Stimulated activated CD4-positive, alpha-beta T cell treated with anti-CD3 and anti-CD28 coated beads, TNF-alpha, amount 100 ng/mL, for 24 hours (primary cell): ENCODE results near the gene TMEM40.
"Not testable (repeated sequence)": the region's sequence is repeated elsewhere in the genome, so short reads cannot be mapped to it uniquely, and the experiment has no call there.

ENCODE experiments used
- DNase-seq, 3 experiments: peaks; one replicate each; pipeline ENCODE4 v3.0.0-alpha.2; 2020; ENCODE audit warnings: low read depth in 3 of 3

TMEM40 gene

DNA sequence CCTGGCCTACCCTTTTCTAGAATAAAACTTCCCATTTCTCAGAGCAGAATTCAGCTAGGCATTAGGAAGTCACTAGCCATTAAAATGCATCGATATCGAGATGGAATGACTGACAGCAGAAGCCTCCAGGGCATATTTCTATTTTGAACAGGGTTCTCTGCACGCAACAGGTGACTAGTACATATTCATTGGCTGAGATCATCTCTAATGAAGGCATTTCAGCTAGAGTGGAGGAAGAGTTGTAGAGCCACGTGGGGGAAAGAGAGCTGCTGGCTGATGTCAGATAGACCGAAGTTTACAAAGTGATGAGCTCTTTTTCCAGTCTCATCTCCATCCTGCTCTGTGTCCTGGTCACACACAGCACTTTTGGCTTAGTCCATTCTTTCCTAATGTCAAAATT, 7.5 kb downstream of the TMEM40 start:
- no peak for DNase-seq

GRCh38 chr3:12750658-12751071, 8.4 kb downstream of the TMEM40 start:
- DNase-seq: peak in 1 of 3 experiments; percentile 37

DNA sequence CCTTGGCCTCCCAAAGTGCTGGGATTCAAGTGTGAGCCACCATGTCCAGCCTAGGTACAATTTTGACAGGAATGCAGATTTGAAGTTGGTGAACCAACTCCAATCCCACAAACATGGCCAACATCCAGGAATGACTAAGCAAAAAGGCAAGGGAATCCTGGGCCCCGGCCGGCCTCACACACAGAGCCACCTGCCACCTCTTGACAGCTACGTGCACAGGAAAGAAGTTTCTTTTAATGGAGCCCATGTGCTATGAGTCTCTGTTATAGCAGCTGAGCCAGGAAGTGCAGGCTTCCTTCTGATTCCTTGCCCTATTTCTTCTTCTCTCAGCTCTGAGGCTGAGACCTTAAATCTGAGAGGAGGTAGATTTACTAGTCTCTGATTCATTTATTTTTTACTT, 8.8 kb downstream of the TMEM40 start:
- no peak for DNase-seq

DNA sequence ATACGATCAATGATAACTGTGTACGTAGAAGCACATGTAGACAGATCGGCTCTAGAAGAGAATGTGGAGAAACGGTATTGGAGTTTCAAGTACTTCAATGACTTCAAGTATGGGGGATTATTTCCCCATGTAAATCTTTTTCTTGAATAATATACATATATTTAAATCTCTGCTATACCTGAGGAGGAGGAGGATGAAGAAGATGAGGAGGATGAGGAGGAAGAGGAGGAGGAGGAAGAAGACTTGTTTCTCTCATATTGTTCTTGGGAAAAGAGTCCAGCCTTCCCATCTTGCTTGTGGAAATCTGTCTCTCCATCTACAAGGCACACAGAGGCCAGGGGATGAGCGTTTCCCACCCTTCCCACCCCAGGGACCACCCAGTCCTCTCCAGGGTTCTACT, 10.6 kb downstream of the TMEM40 start:
- DNase-seq: no peak

- DNase-seq: no peak
Observed at GRCh38 chr3:12746419-12746818, 12.6 kb downstream of the TMEM40 start.

DNA sequence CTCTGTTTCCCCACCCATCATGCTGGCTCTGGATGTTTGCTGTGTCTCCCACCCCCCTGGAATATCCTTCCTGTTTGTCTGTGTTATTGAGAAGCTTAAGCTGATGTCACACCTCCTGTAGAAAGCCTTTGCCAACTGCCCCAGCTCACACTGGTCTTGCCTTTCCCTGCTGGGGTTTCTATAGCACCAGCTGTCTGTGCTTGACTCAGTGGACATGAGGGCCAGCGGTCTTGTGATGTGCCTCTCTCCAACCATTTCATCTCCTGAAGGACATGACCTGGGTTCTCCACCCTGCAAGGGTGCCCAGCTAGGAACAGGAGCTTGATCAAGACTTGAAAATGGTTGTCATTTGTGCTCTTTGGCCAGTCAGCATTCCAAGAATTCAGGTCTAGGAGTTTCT, 14.7 kb downstream of the TMEM40 start:
- DNase-seq: no peak

DNA sequence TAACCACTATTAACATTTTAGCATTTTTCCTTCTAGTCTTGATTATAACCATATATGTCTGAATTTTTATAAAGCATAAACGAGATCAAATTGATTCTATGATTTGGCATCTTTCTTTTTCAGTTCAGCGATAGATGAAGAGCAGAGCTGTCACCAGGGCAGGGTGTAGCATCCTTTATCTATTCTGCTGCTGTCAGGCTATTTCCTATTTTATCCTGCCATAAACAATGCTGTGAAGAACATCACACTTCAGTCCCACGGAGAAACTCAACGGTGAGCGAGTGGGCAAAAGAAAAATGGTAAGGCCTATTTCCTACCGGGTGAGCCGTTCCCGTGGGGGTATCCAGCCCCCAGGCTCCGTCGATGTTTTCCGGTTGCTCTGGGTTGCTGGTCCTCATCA, 15.5 kb downstream of the TMEM40 start:
- no peak for DNase-seq

GRCh38 chr3:12742330-12743107, 16.5 kb downstream of the TMEM40 start:
- DNase-seq: no peak

GRCh38 chr3:12741209-12741608, 17.9 kb downstream of the TMEM40 start:
- no peak for DNase-seq

- DNase-seq: no peak
Observed at GRCh38 chr3:12737833-12738232, 21.2 kb downstream of the TMEM40 start.

DNA sequence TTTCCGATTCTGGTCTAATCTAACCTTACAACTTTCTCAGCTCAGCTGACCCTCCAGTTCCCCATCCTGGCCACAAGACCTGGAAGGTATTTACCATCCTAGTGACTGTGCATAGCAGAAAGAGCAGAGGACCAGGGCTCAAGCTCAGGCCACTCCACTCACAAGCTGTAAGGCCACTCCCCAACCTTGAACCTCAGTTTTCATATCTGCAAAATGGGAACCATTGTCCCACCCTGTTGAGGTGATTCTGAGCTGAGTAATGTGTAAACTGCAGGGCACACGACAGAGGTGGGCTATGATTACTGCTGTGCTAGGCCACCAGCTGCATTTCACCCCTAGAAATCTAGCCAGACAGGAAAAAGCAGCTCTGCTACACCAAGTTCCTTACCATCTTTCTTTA, 21.7 kb downstream of the TMEM40 start:
- no peak for DNase-seq

DNA sequence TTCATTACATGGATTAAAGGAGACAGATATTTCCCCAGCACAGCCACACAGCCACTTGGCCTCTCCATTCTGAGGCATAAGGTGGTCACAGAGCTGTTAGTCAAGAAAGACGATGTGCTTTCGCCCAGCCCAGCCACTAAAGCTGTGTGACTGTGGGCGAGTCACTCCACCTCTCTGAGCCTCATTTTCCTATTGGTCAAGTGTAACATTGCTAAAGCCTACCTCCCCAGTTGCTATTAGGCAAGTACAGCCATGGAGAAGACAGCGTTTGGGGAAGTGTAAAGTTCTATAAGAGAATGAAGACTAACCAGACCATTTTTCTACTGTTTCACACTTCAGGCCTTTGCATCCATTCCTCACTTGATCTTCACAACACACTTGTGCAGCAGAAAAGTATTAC, 24.1 kb downstream of the TMEM40 start:
- DNase-seq: no peak

DNA sequence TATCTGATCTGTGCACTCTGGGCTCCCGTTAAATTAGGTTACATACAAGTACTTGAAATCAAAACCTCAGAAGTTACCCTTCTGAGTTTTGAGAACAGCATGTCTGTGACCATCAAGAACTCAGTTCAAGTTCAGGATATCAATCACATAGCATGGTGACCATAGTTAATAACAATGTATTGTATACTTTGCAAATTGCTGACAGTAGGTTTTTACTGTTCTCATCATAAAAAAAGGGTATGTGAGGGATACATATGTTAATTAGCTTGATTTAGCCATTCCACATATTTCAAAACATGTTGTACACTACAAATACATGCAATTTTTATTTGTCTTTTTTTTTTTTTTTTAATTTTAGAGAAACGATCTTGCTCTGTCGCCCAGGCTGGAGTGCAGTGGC, 25.5 kb downstream of the TMEM40 start:
- no peak for DNase-seq

DNA sequence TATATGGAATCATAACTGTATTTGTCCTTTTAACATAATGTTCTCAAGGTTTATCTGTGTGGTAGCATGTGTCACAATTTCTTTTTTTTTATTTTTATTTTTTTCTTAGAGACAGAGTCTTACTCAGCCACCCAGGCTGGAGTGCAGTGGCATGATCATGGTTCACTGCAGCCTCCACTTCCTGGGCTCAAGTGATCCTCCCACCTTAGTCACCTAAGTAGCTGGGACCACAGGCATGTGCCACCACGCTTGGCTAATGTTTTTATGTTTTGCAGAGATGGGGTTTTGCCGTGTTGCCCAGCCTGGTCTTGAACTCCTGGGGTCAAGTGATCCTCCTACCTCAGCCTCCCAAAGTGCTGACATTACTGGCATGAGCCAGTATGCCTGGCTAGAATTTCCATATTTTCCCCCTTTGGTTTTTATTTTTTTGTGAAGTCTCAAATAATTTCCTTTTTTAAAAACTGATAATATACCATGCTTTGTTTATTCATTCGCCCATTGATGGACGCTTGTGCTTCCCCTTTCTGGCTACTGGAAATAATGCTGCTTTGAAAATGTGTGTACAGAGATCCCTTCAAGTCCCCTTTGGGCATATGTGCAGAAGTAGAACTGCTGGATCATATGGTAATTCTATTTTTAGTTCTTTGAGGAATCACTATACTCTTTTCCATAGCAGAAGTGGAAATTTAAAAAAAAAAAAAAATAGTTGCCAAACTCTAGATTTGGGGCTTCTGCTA, 28.4 kb downstream of the TMEM40 start:
- no peak for DNase-seq

- DNase-seq: no peak
Observed at GRCh38 chr3:12729051-12729651, 29.9 kb downstream of the TMEM40 start.

GRCh38 chr3:12727937-12728336, 31.1 kb downstream of the TMEM40 start:
- DNase-seq: no peak

GRCh38 chr3:12727481-12727880, 31.6 kb downstream of the TMEM40 start:
- DNase-seq: no peak

DNA sequence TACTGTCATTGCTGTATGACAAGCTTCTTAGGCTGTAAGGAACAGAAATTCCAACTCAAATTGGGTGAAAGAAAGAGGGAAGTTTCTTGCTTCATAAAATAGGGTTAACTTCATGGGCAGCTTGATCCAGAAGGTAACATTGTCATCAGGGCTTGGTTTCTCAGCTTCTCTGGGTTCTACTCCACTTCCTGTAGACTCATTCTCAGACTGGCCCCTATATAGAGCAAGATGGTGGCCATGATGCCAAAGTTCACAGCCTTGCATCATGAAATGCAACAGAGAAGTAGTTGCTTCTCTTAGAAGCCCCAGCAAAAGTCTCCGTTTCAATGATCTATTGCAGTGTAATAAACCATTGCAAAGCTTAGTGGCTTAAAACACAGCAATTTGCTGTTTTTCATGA, 33.6 kb downstream of the TMEM40 start:
- DNase-seq: no peak

- no peak for DNase-seq
Observed at GRCh38 chr3:12724794-12725193, 34.3 kb downstream of the TMEM40 start.

DNA sequence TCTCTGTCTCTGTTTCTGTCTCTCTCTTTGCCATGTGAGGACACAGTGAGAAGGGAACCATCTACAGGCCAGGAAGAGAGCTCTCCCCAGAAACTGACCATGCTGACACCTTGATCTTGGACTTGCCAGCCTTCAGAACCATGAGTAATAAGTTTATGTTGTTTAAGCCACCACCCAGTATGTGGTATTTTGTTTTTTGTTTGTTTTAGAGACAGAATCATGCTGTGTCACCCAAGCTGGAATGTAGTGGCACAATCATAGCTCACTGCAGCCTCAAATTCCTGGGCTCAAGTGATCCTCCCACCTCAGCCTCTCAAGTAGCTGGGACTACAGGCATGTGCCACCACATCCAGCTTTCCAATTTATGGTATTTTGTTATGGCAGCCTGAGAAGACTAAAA, 35.7 kb downstream of the TMEM40 start:
- DNase-seq: not testable (repeated sequence)

GRCh38 chr3:12722226-12722625, 36.8 kb downstream of the TMEM40 start:
- DNase-seq: no peak

DNA sequence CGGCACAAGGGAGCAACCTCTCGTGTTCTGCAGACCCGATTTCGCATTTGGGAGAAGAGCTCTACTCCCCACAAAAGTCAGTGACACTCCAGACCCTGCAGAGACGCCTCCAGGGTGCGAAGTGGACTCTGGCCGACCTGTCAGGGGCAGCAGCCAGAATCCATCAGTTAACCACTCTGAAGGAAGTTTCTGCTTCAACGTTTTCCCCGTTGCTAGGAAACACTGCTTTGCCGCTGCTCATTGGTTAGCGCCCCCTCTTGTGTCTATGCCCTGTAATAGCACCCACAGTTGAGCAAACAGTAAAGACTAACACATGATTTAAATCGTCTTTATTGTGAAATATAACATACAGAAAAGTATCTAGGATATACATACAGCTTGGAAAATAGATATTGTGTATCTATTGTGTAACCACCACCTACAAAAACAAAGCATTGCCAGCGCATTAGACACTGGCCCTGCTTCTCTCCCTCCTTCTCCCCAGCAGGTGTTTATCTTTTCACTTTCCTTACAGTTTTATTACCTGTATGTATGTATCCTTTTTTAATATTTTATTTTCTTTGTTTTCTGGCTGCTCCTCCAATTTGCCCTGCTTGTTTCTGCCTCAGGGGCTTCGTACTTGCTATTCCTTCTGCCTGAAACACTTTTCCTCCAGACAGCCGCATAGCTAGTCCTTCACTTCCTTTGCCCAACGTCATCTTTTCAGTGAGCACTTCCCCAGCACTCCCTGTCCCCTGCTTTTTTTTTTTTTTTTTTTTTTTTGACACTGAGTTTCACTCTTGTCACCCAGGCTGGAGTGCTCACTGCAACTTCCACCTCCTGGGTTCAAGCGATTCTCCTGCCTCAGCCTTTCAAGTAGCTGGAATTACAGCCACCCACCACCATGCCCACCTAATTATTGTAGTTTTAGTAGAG, 38.8 kb downstream of the TMEM40 start:
- DNase-seq: peak; percentile 35 to 54 (median 51)
